ENCODE measurements around the gene CDNF.

CDNF gene

GRCh38 chr10:14879124-14879927, 41.5 kb upstream of the CDNF start:
- H2BK15ac ChIP-seq (ENCODE audit: low read length): peak overlapping the region; percentile 84
- H3K27ac ChIP-seq (replicated peaks; ENCODE audit: low read length): peak overlapping the region; percentile 74
- H3K23ac ChIP-seq (ENCODE audit: low read depth, low read length, poor library complexity): peak overlapping the region; percentile 98
- no peaks in the 10 kb centered on the region for H3K27me3 ChIP-seq (ENCODE audit: control insufficient read depth in 3 of 3, insufficient read depth in 3 of 3, low read depth in 1 of 3, low read length in 3 of 3)
- H3K36me3 ChIP-seq (replicated peaks in 1 of 2; ENCODE audit: control insufficient read depth in 2 of 2, insufficient read depth in 2 of 2, low read length in 2 of 2): peaks cover 6 to 36% of the 10 kb centered on the region in 2 donors
- peaks cover 0 to 7% of the 10 kb centered on the region in 2 donors for H3K9me3 ChIP-seq (replicated peaks in 1 of 2; ENCODE audit: control insufficient read depth in 2 of 2, insufficient read depth in 1 of 2, low read depth in 1 of 2, low read length in 2 of 2)
- peak overlapping the region; percentile 88 for H2AK5ac ChIP-seq (ENCODE audit: low read depth, low read length)
- H2BK120ac ChIP-seq (ENCODE audit: low read depth, low read length): no peak overlapping the region
- peak overlapping the region; percentile 58 for H3K14ac ChIP-seq (ENCODE audit: low read length)
- peak overlapping the region; percentile 86 to 99 for H3K4me3 ChIP-seq (ENCODE audit: low read length in 2 of 2)
- H2AFZ ChIP-seq (ENCODE audit: low read length): peak overlapping the region; percentile 89
- H3K4me1 ChIP-seq (ENCODE audit: control insufficient read depth in 2 of 2, insufficient read depth in 1 of 2, low read depth in 1 of 2, low read length in 2 of 2): peaks cover 4 to 7% of the 10 kb centered on the region in 2 donors
- peak overlapping the region; percentile 71 for H3K4me2 ChIP-seq (ENCODE audit: insufficient read depth, low read length, poor library complexity, severe bottlenecking)
- no peak overlapping the region for H4K8ac ChIP-seq (ENCODE audit: low read depth, low read length)
- no peak overlapping the region for H4K91ac ChIP-seq (ENCODE audit: low read depth, low read length, poor library complexity)
- peak overlapping the region; percentile 93 for H2BK5ac ChIP-seq (ENCODE audit: low read length)
- DNase-seq (ENCODE audit: low spot score): no peak
- peak overlapping the region; percentile 97 for H3K18ac ChIP-seq (ENCODE audit: low read length)
- WGBS, 2 donors (ENCODE audit: extremely low coverage in 2 of 2, insufficient read length in 2 of 2, insufficient replicate concordance in 1 of 2): no CpG with 5 or more reads among the region's 60 CpGs
- H3K9ac ChIP-seq (ENCODE audit: low read depth, low read length, poor library complexity): peak overlapping the region; percentile 96
- H3K4ac ChIP-seq (ENCODE audit: low read length): no peak overlapping the region
- no peaks in the 10 kb centered on the region for H3K79me1 ChIP-seq (ENCODE audit: low read depth, low read length)
- H2BK12ac ChIP-seq (ENCODE audit: low read length): no peak overlapping the region

GRCh38 chr10:14878266-14879123, 40.7 kb upstream of the CDNF start, which contains the start of gene SUV39H2:
Gene SUV39H2 (plus strand): TSS chr10:14878866. CDS start chr10:14878889, 23 bp downstream.
- H4K8ac ChIP-seq (ENCODE audit: low read depth, low read length): no peak within 1 kb of the TSS
- H3K79me1 ChIP-seq (ENCODE audit: low read depth, low read length): no peaks in the 10 kb centered on the region
- peak within 1 kb of the TSS; percentile 96 for H2BK5ac ChIP-seq (ENCODE audit: low read length)
- no peaks in the 10 kb centered on the region for H3K9me3 ChIP-seq (replicated peaks in 1 of 2; ENCODE audit: control insufficient read depth in 2 of 2, insufficient read depth in 1 of 2, low read depth in 1 of 2, low read length in 2 of 2)
- peaks cover 5 to 29% of the 10 kb centered on the region in 2 donors for H3K36me3 ChIP-seq (replicated peaks in 1 of 2; ENCODE audit: control insufficient read depth in 2 of 2, insufficient read depth in 2 of 2, low read length in 2 of 2)
- H2BK12ac ChIP-seq (ENCODE audit: low read length): no peak within 1 kb of the TSS
- H2AFZ ChIP-seq (ENCODE audit: low read length): peak within 1 kb of the TSS; percentile 99
- peak within 1 kb of the TSS; percentile 99 for H3K18ac ChIP-seq (ENCODE audit: low read length)
- H3K27me3 ChIP-seq (ENCODE audit: control insufficient read depth in 3 of 3, insufficient read depth in 3 of 3, low read depth in 1 of 3, low read length in 3 of 3): no peaks in the 10 kb centered on the region
- H2AK5ac ChIP-seq (ENCODE audit: low read depth, low read length): peak within 1 kb of the TSS; percentile 88
- peak within 1 kb of the TSS; percentile 84 for H2BK15ac ChIP-seq (ENCODE audit: low read length)
- no peak within 1 kb of the TSS for H3K4ac ChIP-seq (ENCODE audit: low read length)
- peaks cover 4 to 7% of the 10 kb centered on the region in 2 donors for H3K4me1 ChIP-seq (ENCODE audit: control insufficient read depth in 2 of 2, insufficient read depth in 1 of 2, low read depth in 1 of 2, low read length in 2 of 2)
- peak within 1 kb of the TSS; percentile 97 for H3K14ac ChIP-seq (ENCODE audit: low read length)
- peak within 1 kb of the TSS; percentile 98 for H3K23ac ChIP-seq (ENCODE audit: low read depth, low read length, poor library complexity)
- no CpG with 5 or more reads among the region's 102 CpGs for WGBS, 2 donors (ENCODE audit: extremely low coverage in 2 of 2, insufficient read length in 2 of 2, insufficient replicate concordance in 1 of 2)
- peak within 1 kb of the TSS; percentile 97 for H3K27ac ChIP-seq (replicated peaks; ENCODE audit: low read length)
- peak within 1 kb of the TSS; percentile 85 for H3K4me2 ChIP-seq (ENCODE audit: insufficient read depth, low read length, poor library complexity, severe bottlenecking)
- H3K9ac ChIP-seq (ENCODE audit: low read depth, low read length, poor library complexity): peak within 1 kb of the TSS; percentile 96
- no peak within 1 kb of the TSS for H2BK120ac ChIP-seq (ENCODE audit: low read depth, low read length)
- peak within 1 kb of the TSS; percentile 95 to 99 for H3K4me3 ChIP-seq (ENCODE audit: low read length in 2 of 2)
- peak; percentile 97 for DNase-seq (ENCODE audit: low spot score)
- no peak within 1 kb of the TSS for H4K91ac ChIP-seq (ENCODE audit: low read depth, low read length, poor library complexity)

- Histone ChIP-seq H3K14ac (ENCODE audit: low read length) (no peak overlapping the region), H2BK15ac (ENCODE audit: low read length) (no peak overlapping the region), H3K79me1 (ENCODE audit: low read depth, low read length) (no peaks in the 10 kb centered on the region), H2AK5ac (ENCODE audit: low read depth, low read length) (no peak overlapping the region), H3K27me3 (ENCODE audit: control insufficient read depth in 3 of 3, insufficient read depth in 3 of 3, low read depth in 1 of 3, low read length in 3 of 3) (no peaks in the 10 kb centered on the region), H3K27ac (replicated peaks; ENCODE audit: low read length) (no peak overlapping the region), H3K4me3 (ENCODE audit: low read length in 2 of 2) (peak overlapping the region in 1 of 2 donors; percentile 95), H2BK5ac (ENCODE audit: low read length) (no peak overlapping the region), H3K4ac (ENCODE audit: low read length) (no peak overlapping the region), H4K8ac (ENCODE audit: low read depth, low read length) (no peak overlapping the region), H3K23ac (ENCODE audit: low read depth, low read length, poor library complexity) (no peak overlapping the region), H3K9ac (ENCODE audit: low read depth, low read length, poor library complexity) (no peak overlapping the region), H3K36me3 (replicated peaks in 1 of 2; ENCODE audit: control insufficient read depth in 2 of 2, insufficient read depth in 2 of 2, low read length in 2 of 2) (peaks cover under 1 to 16% of the 10 kb centered on the region in 2 donors), H4K91ac (ENCODE audit: low read depth, low read length, poor library complexity) (no peak overlapping the region), H2BK12ac (ENCODE audit: low read length) (no peak overlapping the region), H3K18ac (ENCODE audit: low read length) (no peak overlapping the region), H3K4me2 (ENCODE audit: insufficient read depth, low read length, poor library complexity, severe bottlenecking) (no peak overlapping the region), H3K4me1 (ENCODE audit: control insufficient read depth in 2 of 2, insufficient read depth in 1 of 2, low read depth in 1 of 2, low read length in 2 of 2) (peaks cover 2 to 7% of the 10 kb centered on the region in 2 donors), H3K9me3 (replicated peaks in 1 of 2; ENCODE audit: control insufficient read depth in 2 of 2, insufficient read depth in 1 of 2, low read depth in 1 of 2, low read length in 2 of 2) (no peaks in the 10 kb centered on the region), H2BK120ac (ENCODE audit: low read depth, low read length) (no peak overlapping the region), H2AFZ (ENCODE audit: low read length) (no peak overlapping the region)
- no CpG with 5 or more reads among the region's 9 CpGs for WGBS, 2 donors (ENCODE audit: extremely low coverage in 2 of 2, insufficient read length in 2 of 2, insufficient replicate concordance in 1 of 2)
- no peak for DNase-seq (ENCODE audit: low spot score)
Observed at GRCh38 chr10:14876764-14877163, 38.9 kb upstream of the CDNF start.

- Histone ChIP-seq H3K4me1 (ENCODE audit: control insufficient read depth in 2 of 2, insufficient read depth in 1 of 2, low read depth in 1 of 2, low read length in 2 of 2) (peaks cover 2 to 7% of the 10 kb centered on the region in 2 donors), H3K18ac (ENCODE audit: low read length) (no peak overlapping the region), H2BK12ac (ENCODE audit: low read length) (no peak overlapping the region), H3K4me2 (ENCODE audit: insufficient read depth, low read length, poor library complexity, severe bottlenecking) (no peak overlapping the region), H2BK120ac (ENCODE audit: low read depth, low read length) (no peak overlapping the region), H2AK5ac (ENCODE audit: low read depth, low read length) (no peak overlapping the region), H3K27ac (replicated peaks; ENCODE audit: low read length) (no peak overlapping the region), H3K23ac (ENCODE audit: low read depth, low read length, poor library complexity) (no peak overlapping the region), H2AFZ (ENCODE audit: low read length) (no peak overlapping the region), H3K79me1 (ENCODE audit: low read depth, low read length) (no peaks in the 10 kb centered on the region), H2BK5ac (ENCODE audit: low read length) (no peak overlapping the region), H3K14ac (ENCODE audit: low read length) (no peak overlapping the region), H3K27me3 (ENCODE audit: control insufficient read depth in 3 of 3, insufficient read depth in 3 of 3, low read depth in 1 of 3, low read length in 3 of 3) (no peaks in the 10 kb centered on the region), H4K91ac (ENCODE audit: low read depth, low read length, poor library complexity) (no peak overlapping the region), H3K9me3 (replicated peaks in 1 of 2; ENCODE audit: control insufficient read depth in 2 of 2, insufficient read depth in 1 of 2, low read depth in 1 of 2, low read length in 2 of 2) (no peaks in the 10 kb centered on the region), H3K9ac (ENCODE audit: low read depth, low read length, poor library complexity) (no peak overlapping the region), H3K4me3 (ENCODE audit: low read length in 2 of 2) (no peak overlapping the region), H3K36me3 (replicated peaks in 1 of 2; ENCODE audit: control insufficient read depth in 2 of 2, insufficient read depth in 2 of 2, low read length in 2 of 2) (peaks cover 0 to 16% of the 10 kb centered on the region in 2 donors), H4K8ac (ENCODE audit: low read depth, low read length) (no peak overlapping the region), H3K4ac (ENCODE audit: low read length) (no peak overlapping the region), H2BK15ac (ENCODE audit: low read length) (no peak overlapping the region)
- DNase-seq (ENCODE audit: low spot score): no peak
- WGBS, 2 donors (ENCODE audit: extremely low coverage in 2 of 2, insufficient read length in 2 of 2, insufficient replicate concordance in 1 of 2): no CpG with 5 or more reads among the region's 12 CpGs
Observed at GRCh38 chr10:14875941-14876340, 38.1 kb upstream of the CDNF start.
